LoVo (cell line): ENCODE results near the gene NKTR.

Source experiments
- DNase-seq: peaks from one replicate; pipeline ENCODE4 v3.0.0-alpha.2; 2016; ENCODE audit warnings: low spot score

The NKTR gene

GRCh38 chr3:42682301-42683070 is 82.0 kb downstream of the NKTR start:
- no peak for DNase-seq

GRCh38 chr3:42683875-42684598 is 83.6 kb downstream of the NKTR start:
- DNase-seq = peak; percentile 92

GRCh38 chr3:42684632-42685362 is 84.3 kb downstream of the NKTR start:
- DNase-seq = no peak

- no peak for DNase-seq
Measured at GRCh38 chr3:42685363-42685881, 84.9 kb downstream of the NKTR start, which contains the start of gene KLHL40. Gene KLHL40 (plus strand): TSS chr3:42685537. CDS start chr3:42685619, 82 bp downstream.

GRCh38 chr3:42685891-42686820 is 85.7 kb downstream of the NKTR start:
- no peak for DNase-seq

GRCh38 chr3:42686832-42687650 is 86.6 kb downstream of the NKTR start:
- DNase-seq = no peak

GRCh38 chr3:42688016-42688415 is 87.5 kb downstream of the NKTR start:
- no peak for DNase-seq

GRCh38 chr3:42688487-42689420 is 88.3 kb downstream of the NKTR start:
- no peak for DNase-seq

- DNase-seq = no peak
Measured at GRCh38 chr3:42689421-42690014, 89.0 kb downstream of the NKTR start.

GRCh38 chr3:42690191-42690590 is 89.7 kb downstream of the NKTR start:
- no peak for DNase-seq

- DNase-seq = no peak
Measured at GRCh38 chr3:42690766-42691680, 90.5 kb downstream of the NKTR start.

- no peak for DNase-seq
Measured at GRCh38 chr3:42691816-42692666, 91.6 kb downstream of the NKTR start.

GRCh38 chr3:42692667-42693529 is 92.4 kb downstream of the NKTR start:
- DNase-seq = no peak

- no peak for DNase-seq
Measured at GRCh38 chr3:42693530-42693930, 93.0 kb downstream of the NKTR start.

GRCh38 chr3:42694366-42694765 is 93.9 kb downstream of the NKTR start:
- no peak for DNase-seq
